ENCODE data around the gene GRAMD1C.

GRAMD1C gene

DNA sequence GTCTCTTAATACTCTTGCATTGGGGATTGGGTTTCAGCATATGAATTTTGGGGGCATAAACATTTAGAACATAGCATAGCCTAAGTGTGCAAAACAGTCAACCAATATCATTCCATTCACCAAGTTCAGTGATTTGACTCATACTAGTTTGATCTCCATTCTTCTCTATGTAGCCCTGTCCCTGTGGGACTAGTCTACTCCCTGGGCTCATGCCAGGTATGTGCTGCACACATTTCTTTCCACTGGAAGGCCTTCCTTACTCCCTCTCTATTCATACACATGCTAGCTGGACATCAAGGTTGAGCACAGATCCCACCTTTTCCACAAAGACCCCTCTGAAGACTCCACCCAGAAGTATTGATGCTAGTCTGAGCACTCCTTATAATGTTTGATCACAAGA, 114.3 kb downstream of the GRAMD1C start:
- no peak for DNase-seq (ENCODE audit: low read depth)

GRCh38 chr3:113953677-113954076, 115.1 kb downstream of the GRAMD1C start:
- DNase-seq (ENCODE audit: low read depth), result no peak

DNA sequence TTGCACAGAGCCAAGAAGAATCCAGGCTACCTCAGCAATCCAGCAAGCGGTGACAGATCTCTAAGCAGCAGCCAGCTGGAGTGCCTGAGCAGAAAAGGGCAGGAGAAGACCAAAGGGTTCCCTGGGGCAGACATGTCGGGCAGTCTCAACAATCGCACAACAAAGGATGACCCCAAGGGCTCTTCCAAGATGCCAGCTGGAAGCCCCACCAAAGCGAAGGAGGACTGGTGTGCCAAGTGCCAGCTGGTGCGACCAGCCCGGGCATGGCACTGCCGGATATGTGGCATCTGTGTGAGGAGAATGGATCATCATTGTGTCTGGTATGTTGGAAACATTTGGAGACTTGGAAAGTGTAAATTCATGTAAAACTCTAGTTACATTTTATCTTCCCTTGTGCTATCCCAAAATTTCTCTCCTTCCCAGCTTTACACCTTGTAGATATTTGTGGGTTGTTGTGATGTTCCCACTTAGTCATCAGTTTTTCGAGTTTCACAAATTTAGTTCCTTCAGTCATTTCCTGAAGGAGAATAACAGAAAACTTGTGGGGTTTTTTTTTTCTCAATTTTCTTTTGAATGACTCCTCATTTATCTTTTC, 115.6 kb downstream of the GRAMD1C start:
- no peak for DNase-seq (ENCODE audit: low read depth)

GRCh38 chr3:113963879-113964278, 125.3 kb downstream of the GRAMD1C start:
- no peak for DNase-seq (ENCODE audit: low read depth)

DNA sequence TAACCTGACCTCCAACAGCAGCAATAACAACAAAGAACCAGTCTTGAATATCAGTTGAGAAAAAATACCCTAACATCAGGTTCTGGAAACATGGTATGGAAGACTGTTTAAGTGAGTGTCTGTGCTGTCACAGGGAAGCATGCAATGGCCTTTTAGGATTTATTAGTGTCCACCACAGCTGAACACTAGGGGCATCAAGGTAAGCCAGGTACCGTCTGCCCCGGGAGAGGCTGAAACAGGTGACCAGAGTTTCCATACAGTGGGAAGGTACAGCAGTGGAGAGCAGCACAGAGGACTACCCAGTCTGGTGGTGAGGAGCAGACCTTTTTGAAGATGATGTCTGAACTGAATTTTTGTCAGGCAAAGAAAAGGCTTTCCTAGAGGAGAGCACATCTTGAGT, 127.6 kb downstream of the GRAMD1C start:
- DNase-seq (ENCODE audit: low read depth), result no peak

GRCh38 chr3:113968986-113969385, 130.4 kb downstream of the GRAMD1C start:
- DNase-seq (ENCODE audit: low read depth), result no peak

- DNase-seq (ENCODE audit: low read depth), result no peak
Observed at GRCh38 chr3:113977822-113978221, 139.2 kb downstream of the GRAMD1C start.

DNA sequence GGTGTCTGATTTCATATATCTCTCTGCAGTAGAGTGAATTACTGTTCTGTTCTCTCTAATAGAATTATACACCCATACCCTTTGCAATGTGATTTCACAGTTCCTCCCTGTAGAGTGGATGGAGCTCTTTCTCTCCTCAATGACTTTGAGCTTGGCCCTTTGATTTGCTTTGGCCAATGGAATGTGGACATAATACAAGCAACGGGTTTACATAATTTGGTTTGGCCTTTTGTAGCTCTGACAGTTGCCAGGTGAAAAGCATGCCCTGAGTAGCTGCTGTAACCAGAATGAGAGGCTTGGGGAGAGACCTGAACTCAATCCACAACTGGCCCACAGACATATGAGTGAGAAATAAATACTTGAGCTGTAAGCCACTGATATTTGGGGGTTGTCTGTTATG, 141.3 kb downstream of the GRAMD1C start:
- no peak for DNase-seq (ENCODE audit: low read depth)

DNA sequence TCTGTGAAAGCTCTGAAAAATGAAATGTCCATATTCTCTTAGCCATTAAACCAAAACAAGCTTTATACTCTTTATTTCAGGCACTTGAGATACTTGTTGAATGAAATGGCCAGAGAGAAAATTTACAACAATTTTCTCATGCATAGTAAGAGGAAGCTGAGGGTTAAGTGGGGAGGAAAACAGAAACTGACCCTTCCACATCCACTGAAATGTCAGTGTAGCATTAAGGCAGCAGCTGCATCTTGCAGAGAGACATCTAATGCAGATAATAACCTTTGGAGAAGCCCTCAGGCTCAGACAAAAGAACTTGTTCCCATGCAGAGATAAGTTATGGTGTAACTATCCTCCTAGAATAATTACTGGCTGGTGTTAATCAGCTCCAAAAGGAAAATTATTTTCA, 143.2 kb downstream of the GRAMD1C start:
- no peak for DNase-seq (ENCODE audit: low read depth)

- DNase-seq (ENCODE audit: low read depth), result no peak
Observed at GRCh38 chr3:113983544-113983943, 145.0 kb downstream of the GRAMD1C start.

GRCh38 chr3:113985541-113985940, 147.0 kb downstream of the GRAMD1C start:
- no peak for DNase-seq (ENCODE audit: low read depth)
